ENCODE data around the gene CASR. TPM values are rescaled to one million over a fixed set of nuclear protein-coding genes. Genes with fewer than 3 reads are reported as not detected.

The CASR gene
- total RNA-seq, 1 experiment from 2014 or later = not detected

- no peak for DNase-seq
- Histone ChIP-seq H3K9me2 (replicated peaks; ENCODE audit: low read length) (no peaks in the 10 kb centered on the region), H4K20me1 (ENCODE audit: low read length) (no peaks in the 10 kb centered on the region), H3K9me3 (ENCODE audit: low read length) (no peaks in the 10 kb centered on the region), H2AFZ (ENCODE audit: low read length) (no peak overlapping the region), H3K27ac (ENCODE audit: low read length) (no peak overlapping the region), H3K4me1 (ENCODE audit: insufficient read depth, low read length) (no peaks in the 10 kb centered on the region), H3K36me3 (ENCODE audit: low read depth, low read length) (no peaks in the 10 kb centered on the region), H3K27me3 (ENCODE audit: low read length) (peaks cover 58% of the 10 kb centered on the region), H3K4me2 (ENCODE audit: low read length) (no peak overlapping the region), H3F3A (ENCODE audit: low read length, unreplicated experiment) (no peaks in the 10 kb centered on the region), H3K79me2 (ENCODE audit: low read length) (no peaks in the 10 kb centered on the region), H3K9ac (ENCODE audit: low read length) (no peak overlapping the region), H3K4me3 (ENCODE audit: low read length) (no peak overlapping the region)
- ATAC-seq = no peak
- intact Hi-C loops (cut with micrococcal nuclease) = no loop called here
- TF ChIP-seq EZH2 (IDR thresholded peaks at IDR 0.05; ENCODE audit: low read length, unreplicated experiment) = no peak
- TF ChIP-seq EZH2phosphoT487 (IDR thresholded peaks at IDR 0.05; ENCODE audit: borderline replicate concordance, low read length) = no peak
- no peak for TF ChIP-seq CTCF (conservative IDR thresholded peaks at IDR 0.05; ENCODE audit: low read depth, low read length)
- CTCF ChIA-PET = no interaction called here
- POLR2A ChIA-PET (ENCODE audit: unreplicated experiment) = no interaction called here
- no TSS peak for BruUV-seq (replicated peaks)
Observed at GRCh38 chr3:122269045-122269444, 85.6 kb downstream of the CASR start.

GRCh38 chr3:122271246-122271898, 87.9 kb downstream of the CASR start:
- POLR2A ChIA-PET (ENCODE audit: unreplicated experiment) = no interaction called here
- intact Hi-C loops (cut with micrococcal nuclease) = no loop called here
- Histone ChIP-seq H3K27ac (ENCODE audit: low read length) (no peak overlapping the region), H3K9me3 (ENCODE audit: low read length) (no peaks in the 10 kb centered on the region), H3F3A (ENCODE audit: low read length, unreplicated experiment) (no peaks in the 10 kb centered on the region), H2AFZ (ENCODE audit: low read length) (no peak overlapping the region), H3K79me2 (ENCODE audit: low read length) (no peaks in the 10 kb centered on the region), H3K9ac (ENCODE audit: low read length) (no peak overlapping the region), H3K9me2 (replicated peaks; ENCODE audit: low read length) (no peaks in the 10 kb centered on the region), H3K4me2 (ENCODE audit: low read length) (no peak overlapping the region), H3K4me1 (ENCODE audit: insufficient read depth, low read length) (no peaks in the 10 kb centered on the region), H3K27me3 (ENCODE audit: low read length) (peaks cover 45% of the 10 kb centered on the region), H3K4me3 (ENCODE audit: low read length) (no peak overlapping the region), H3K36me3 (ENCODE audit: low read depth, low read length) (no peaks in the 10 kb centered on the region), H4K20me1 (ENCODE audit: low read length) (no peaks in the 10 kb centered on the region)
- TF ChIP-seq CTCF (conservative IDR thresholded peaks at IDR 0.05; ENCODE audit: low read depth, low read length) (no peak), EZH2 (IDR thresholded peaks at IDR 0.05; ENCODE audit: low read length, unreplicated experiment) (no peak)
- no peak for ATAC-seq
- CTCF ChIA-PET = no interaction called here
- no peak for DNase-seq
- BruUV-seq (replicated peaks) = no TSS peak

- H3K27me3 ChIP-seq (ENCODE audit: low read length) = peaks cover 46% of the 10 kb centered on the region
- H3K9me3 ChIP-seq (ENCODE audit: low read length) = no peaks in the 10 kb centered on the region
- POLR2A ChIA-PET (ENCODE audit: unreplicated experiment) = no interaction called here
- no TSS peak for BruUV-seq (replicated peaks)
- H3F3A ChIP-seq (ENCODE audit: low read length, unreplicated experiment) = no peaks in the 10 kb centered on the region
- intact Hi-C loops (cut with micrococcal nuclease) = no loop called here
- ATAC-seq = no peak
- no peak for TF ChIP-seq EZH2phosphoT487 (IDR thresholded peaks at IDR 0.05; ENCODE audit: borderline replicate concordance, low read length)
- no peak for TF ChIP-seq EZH2 (IDR thresholded peaks at IDR 0.05; ENCODE audit: low read length, unreplicated experiment)
- no peak for TF ChIP-seq CTCF (conservative IDR thresholded peaks at IDR 0.05; ENCODE audit: low read depth, low read length)
- no peak overlapping the region for H3K4me2 ChIP-seq (ENCODE audit: low read length)
- no peaks in the 10 kb centered on the region for H3K9me2 ChIP-seq (replicated peaks; ENCODE audit: low read length)
- no peaks in the 10 kb centered on the region for H4K20me1 ChIP-seq (ENCODE audit: low read length)
- H3K9ac ChIP-seq (ENCODE audit: low read length) = no peak overlapping the region
- H3K79me2 ChIP-seq (ENCODE audit: low read length) = no peaks in the 10 kb centered on the region
- no peaks in the 10 kb centered on the region for H3K36me3 ChIP-seq (ENCODE audit: low read depth, low read length)
- no peak overlapping the region for H2AFZ ChIP-seq (ENCODE audit: low read length)
- H3K27ac ChIP-seq (ENCODE audit: low read length) = no peak overlapping the region
- H3K4me3 ChIP-seq (ENCODE audit: low read length) = no peak overlapping the region
- CTCF ChIA-PET = interaction anchor here (0.6 kb wide), 1 partner anchor 49 kb away, joined by 4 read pairs; no protein-coding TSS in a partner anchor
- no peak for DNase-seq
- H3K4me1 ChIP-seq (ENCODE audit: insufficient read depth, low read length) = no peaks in the 10 kb centered on the region
Observed at GRCh38 chr3:122272879-122273278, 89.4 kb downstream of the CASR start.

Data from PC-3 (cell line).